Effector memory CD4-positive, alpha-beta T cell (primary cell): Measurements from ENCODE around the gene CASP4.

ENCODE experiments used
- DNase-seq, 3 donors: peaks; one replicate each; pipeline ENCODE4 v3.0.0-alpha.2; 2020
- H3K27ac ChIP-seq: 2 replicates; pipeline ENCODE4 v1.7.0; 2013; ENCODE audit warnings: mild to moderate bottlenecking, low read length, moderate library complexity; ENCODE audit not compliant: insufficient read depth, poor library complexity, severe bottlenecking
- H3K27me3 ChIP-seq: replicated peaks from 2 replicates; pipeline ENCODE4 v1.7.0; 2013; ENCODE audit warnings: mild to moderate bottlenecking, low read length; ENCODE audit not compliant: insufficient read depth, control insufficient read depth, poor library complexity, severe bottlenecking
- H3K36me3 ChIP-seq: 2 replicates; pipeline ENCODE4 v1.7.0; 2013; ENCODE audit warnings: mild to moderate bottlenecking, low read length, moderate library complexity; ENCODE audit not compliant: control insufficient read depth, insufficient read depth
- H3K4me1 ChIP-seq: 2 replicates; pipeline ENCODE4 v1.7.0; 2013; ENCODE audit warnings: low read length, mild to moderate bottlenecking; ENCODE audit not compliant: control insufficient read depth, insufficient read depth, poor library complexity, severe bottlenecking
- H3K4me3 ChIP-seq: 2 replicates; pipeline ENCODE4 v1.7.0; 2013; ENCODE audit warnings: low read length, low read depth, mild to moderate bottlenecking; ENCODE audit not compliant: insufficient read depth, poor library complexity, severe bottlenecking
- H3K9me3 ChIP-seq: 2 replicates; pipeline ENCODE4 v1.7.0; 2013; ENCODE audit warnings: mild to moderate bottlenecking, low read length, moderate library complexity; ENCODE audit not compliant: control insufficient read depth

The CASP4 gene

GRCh38 chr11:104899226-104899625 lies 69.1 kb downstream of the CASP4 start:
- H3K27ac ChIP-seq: no peak overlapping the region
- no peaks in the 10 kb centered on the region for H3K27me3 ChIP-seq
- no peaks in the 10 kb centered on the region for H3K4me1 ChIP-seq
- no peak overlapping the region for H3K4me3 ChIP-seq
- no peaks in the 10 kb centered on the region for H3K36me3 ChIP-seq
- no peak for DNase-seq
- no peaks in the 10 kb centered on the region for H3K9me3 ChIP-seq

GRCh38 chr11:104898685-104899013 lies 69.7 kb downstream of the CASP4 start:
- no peak for DNase-seq
- no peaks in the 10 kb centered on the region for H3K36me3 ChIP-seq
- H3K4me1 ChIP-seq: no peaks in the 10 kb centered on the region
- no peaks in the 10 kb centered on the region for H3K27me3 ChIP-seq
- no peak overlapping the region for H3K27ac ChIP-seq
- no peak overlapping the region for H3K4me3 ChIP-seq
- H3K9me3 ChIP-seq: no peaks in the 10 kb centered on the region

GRCh38 chr11:104897891-104898684 lies 70.3 kb downstream of the CASP4 start, which contains the start of gene CASP12:
CASP12 (minus strand) TSS chr11:104898460.
- H3K36me3 ChIP-seq: no peaks in the 10 kb centered on the region
- no peaks in the 10 kb centered on the region for H3K27me3 ChIP-seq
- no peaks in the 10 kb centered on the region for H3K9me3 ChIP-seq
- no peak within 1 kb of the TSS for H3K27ac ChIP-seq
- peak within 1 kb of the TSS; percentile 22 for H3K4me3 ChIP-seq
- DNase-seq: no peak
- H3K4me1 ChIP-seq: no peaks in the 10 kb centered on the region

GRCh38 chr11:104895634-104896033 lies 72.7 kb downstream of the CASP4 start:
- Histone ChIP-seq H3K27me3 (no peaks in the 10 kb centered on the region), H3K27ac (no peak overlapping the region), H3K4me1 (no peaks in the 10 kb centered on the region), H3K36me3 (no peaks in the 10 kb centered on the region), H3K9me3 (no peaks in the 10 kb centered on the region), H3K4me3 (no peak overlapping the region)
- no peak for DNase-seq

GRCh38 chr11:104893876-104894275 lies 74.5 kb downstream of the CASP4 start:
- no peak for DNase-seq
- no peaks in the 10 kb centered on the region for H3K27me3 ChIP-seq
- H3K9me3 ChIP-seq: no peaks in the 10 kb centered on the region
- no peak overlapping the region for H3K4me3 ChIP-seq
- H3K4me1 ChIP-seq: no peaks in the 10 kb centered on the region
- no peak overlapping the region for H3K27ac ChIP-seq
- no peaks in the 10 kb centered on the region for H3K36me3 ChIP-seq
